ENCODE results near the gene OLFM2.

- TF ChIP-seq, protein P1, sequence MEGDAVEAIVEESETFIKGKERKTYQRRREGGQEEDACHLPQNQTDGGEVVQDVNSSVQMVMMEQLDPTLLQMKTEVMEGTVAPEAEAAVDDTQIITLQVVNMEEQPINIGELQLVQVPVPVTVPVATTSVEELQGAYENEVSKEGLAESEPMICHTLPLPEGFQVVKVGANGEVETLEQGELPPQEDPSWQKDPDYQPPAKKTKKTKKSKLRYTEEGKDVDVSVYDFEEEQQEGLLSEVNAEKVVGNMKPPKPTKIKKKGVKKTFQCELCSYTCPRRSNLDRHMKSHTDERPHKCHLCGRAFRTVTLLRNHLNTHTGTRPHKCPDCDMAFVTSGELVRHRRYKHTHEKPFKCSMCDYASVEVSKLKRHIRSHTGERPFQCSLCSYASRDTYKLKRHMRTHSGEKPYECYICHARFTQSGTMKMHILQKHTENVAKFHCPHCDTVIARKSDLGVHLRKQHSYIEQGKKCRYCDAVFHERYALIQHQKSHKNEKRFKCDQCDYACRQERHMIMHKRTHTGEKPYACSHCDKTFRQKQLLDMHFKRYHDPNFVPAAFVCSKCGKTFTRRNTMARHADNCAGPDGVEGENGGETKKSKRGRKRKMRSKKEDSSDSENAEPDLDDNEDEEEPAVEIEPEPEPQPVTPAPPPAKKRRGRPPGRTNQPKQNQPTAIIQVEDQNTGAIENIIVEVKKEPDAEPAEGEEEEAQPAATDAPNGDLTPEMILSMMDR (IDR thresholded peaks at IDR 0.05; ENCODE audit: borderline replicate concordance, extremely low read depth, low read length, poor library complexity, severe bottlenecking): no peak
- TF ChIP-seq EZH2 (IDR thresholded peaks at IDR 0.05; ENCODE audit: borderline replicate concordance, low read depth, low read length, severe bottlenecking): no peak
These were observed 11.1 kb upstream of the OLFM2 start for GRCh38 chr19:9947441-9947840.

All from DND-41 (cell line).